RWPE2 (cell line): ENCODE results near the gene WDR5.
"Not testable (repeated sequence)": the region's sequence is repeated elsewhere in the genome, so short reads cannot be mapped to it uniquely, and the experiment has no call there.

Experiments used
- ATAC-seq: fragments of 200-7000 bp; cut with Tn5 transposase; 3 replicates; pipeline ENCODE4 v1.9.1; 2021; ENCODE audit warnings: low read depth
- DNase-seq: peaks from one replicate; pipeline ENCODE4 v3.0.0-alpha.2; 2020; ENCODE audit warnings: low spot score
- H3K27ac ChIP-seq: fragments of 450-650 bp; 2 replicates; pipeline ENCODE4 v1.5.1; 2017; ENCODE audit warnings: mild to moderate bottlenecking; ENCODE audit not compliant: poor library complexity, severe bottlenecking
- H3K27me3 ChIP-seq: fragments of 250-450 bp; sonication (Bioruptor Pico); 2 replicates; pipeline ENCODE4 v1.5.1; 2021; ENCODE audit warnings: mild to moderate bottlenecking, moderate library complexity; ENCODE audit not compliant: insufficient read depth, poor library complexity, severe bottlenecking
- H3K36me3 ChIP-seq: fragments of 250-450 bp; sonication (Bioruptor Pico); 2 replicates; pipeline ENCODE4 v1.5.1; 2020; ENCODE audit warnings: low read depth, mild to moderate bottlenecking, moderate library complexity
- H3K4me1 ChIP-seq: fragments of 250-450 bp; sonication (Bioruptor Pico); 2 replicates; pipeline ENCODE4 v1.5.1; 2021; ENCODE audit warnings: mild to moderate bottlenecking, moderate library complexity; ENCODE audit not compliant: insufficient read depth, poor library complexity, severe bottlenecking
- H3K4me3 ChIP-seq: fragments of 250-450 bp; sonication (Bioruptor Pico); 2 replicates; pipeline ENCODE4 v1.5.1; 2021; ENCODE audit warnings: mild to moderate bottlenecking, moderate library complexity; ENCODE audit not compliant: severe bottlenecking
- H3K9me3 ChIP-seq: fragments of 250-450 bp; sonication (Bioruptor Pico); 2 replicates; pipeline ENCODE4 v1.5.1; 2021; ENCODE audit warnings: mild to moderate bottlenecking, moderate library complexity; ENCODE audit not compliant: severe bottlenecking
- CTCF ChIP-seq: fragments of 450-650 bp; IDR thresholded peaks from one replicate; pipeline ENCODE4 v1.5.1; 2017; ENCODE audit warnings: mild to moderate bottlenecking, moderate library complexity; ENCODE audit not compliant: poor library complexity, severe bottlenecking

WDR5 gene

DNA sequence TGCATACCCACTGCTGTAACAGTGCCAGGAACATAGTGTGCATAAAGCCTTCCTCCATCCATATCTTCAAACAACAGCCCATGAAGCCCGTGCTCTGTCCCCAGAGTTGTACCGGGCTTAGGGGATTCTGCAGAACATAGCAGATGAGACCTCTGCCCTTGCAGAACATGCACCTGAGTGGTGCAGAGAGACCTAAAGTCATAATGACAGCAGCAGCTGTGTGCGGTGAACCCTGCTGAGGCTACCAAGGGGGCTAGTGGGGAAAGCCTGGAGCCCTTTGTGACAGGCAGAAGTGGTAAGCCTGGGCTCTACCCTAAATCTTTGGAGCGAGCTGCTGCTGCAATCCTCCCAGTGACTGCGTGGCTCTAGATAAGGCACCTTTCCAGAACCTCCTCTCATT, 35.8 kb upstream of the WDR5 start:
- Histone ChIP-seq H3K27me3 (no peaks in the 10 kb centered on the region), H3K27ac (no peak overlapping the region), H3K9me3 (no peaks in the 10 kb centered on the region), H3K36me3 (no peaks in the 10 kb centered on the region), H3K4me1 (no peaks in the 10 kb centered on the region), H3K4me3 (no peak overlapping the region)
- ATAC-seq (no peak), DNase-seq (no peak)
- no peak for TF ChIP-seq CTCF

- not testable (repeated sequence) for H3K4me3 ChIP-seq, DNase-seq, H3K36me3 ChIP-seq, H3K9me3 ChIP-seq, ATAC-seq, H3K27me3 ChIP-seq, H3K27ac ChIP-seq, H3K4me1 ChIP-seq
Observed at GRCh38 chr9:134101133-134101532, 34.7 kb upstream of the WDR5 start.

GRCh38 chr9:134101623-134102149, 34.2 kb upstream of the WDR5 start:
- no peak for TF ChIP-seq CTCF
- Histone ChIP-seq H3K9me3 (no peaks in the 10 kb centered on the region), H3K4me1 (no peaks in the 10 kb centered on the region), H3K27ac (no peak overlapping the region), H3K36me3 (no peaks in the 10 kb centered on the region), H3K4me3 (no peak overlapping the region), H3K27me3 (no peaks in the 10 kb centered on the region)
- no peak for DNase-seq
- no peak for ATAC-seq

DNA sequence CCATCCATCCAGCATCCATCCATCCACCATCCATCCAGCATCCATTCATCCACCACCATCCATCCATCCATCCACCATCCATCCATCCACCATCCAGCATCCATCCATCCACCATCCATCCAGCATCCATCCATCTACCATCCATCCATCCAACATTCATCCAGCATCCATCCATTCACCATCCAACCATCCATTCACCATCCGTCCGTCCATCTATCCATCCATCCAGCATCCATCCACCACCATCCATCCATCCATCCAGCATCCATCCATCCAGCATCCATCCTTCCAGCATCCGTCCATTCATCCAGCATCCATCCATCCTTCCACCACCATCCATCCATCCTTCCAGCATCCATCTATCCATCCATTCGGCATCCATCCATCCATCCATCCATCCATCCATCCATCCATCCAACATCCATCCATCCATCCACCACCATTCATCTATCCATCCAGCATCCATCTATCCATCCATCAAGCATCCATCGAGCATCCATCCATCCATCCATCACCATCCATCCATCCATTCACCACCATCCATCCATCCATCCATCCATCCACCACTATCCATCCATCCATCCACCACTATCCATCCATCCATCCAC, 32.4 kb upstream of the WDR5 start:
- H3K4me3 ChIP-seq, result no peak overlapping the region
- no peaks in the 10 kb centered on the region for H3K9me3 ChIP-seq
- H3K36me3 ChIP-seq, result no peaks in the 10 kb centered on the region
- DNase-seq (no peak), ATAC-seq (no peak)
- no peak overlapping the region for H3K27ac ChIP-seq
- TF ChIP-seq CTCF, result no peak
- no peaks in the 10 kb centered on the region for H3K27me3 ChIP-seq
- H3K4me1 ChIP-seq, result no peaks in the 10 kb centered on the region

- no peaks in the 10 kb centered on the region for H3K36me3 ChIP-seq
- H3K27me3 ChIP-seq, result no peaks in the 10 kb centered on the region
- no peak overlapping the region for H3K4me3 ChIP-seq
- H3K9me3 ChIP-seq, result no peaks in the 10 kb centered on the region
- no peak for DNase-seq
- TF ChIP-seq CTCF, result no peak
- ATAC-seq, result no peak
- H3K27ac ChIP-seq, result no peak overlapping the region
- no peaks in the 10 kb centered on the region for H3K4me1 ChIP-seq
Observed at GRCh38 chr9:134111064-134111463, 24.8 kb upstream of the WDR5 start.
